Measurements from ENCODE around the gene ACVR1. TPM values are rescaled to one million over a fixed set of nuclear protein-coding genes. Genes with fewer than 3 reads are reported as not detected.

Gene ACVR1
- total and polyA plus RNA-seq, 4 donors: 9.5 to 53.4 (median 33.8) TPM

DNA sequence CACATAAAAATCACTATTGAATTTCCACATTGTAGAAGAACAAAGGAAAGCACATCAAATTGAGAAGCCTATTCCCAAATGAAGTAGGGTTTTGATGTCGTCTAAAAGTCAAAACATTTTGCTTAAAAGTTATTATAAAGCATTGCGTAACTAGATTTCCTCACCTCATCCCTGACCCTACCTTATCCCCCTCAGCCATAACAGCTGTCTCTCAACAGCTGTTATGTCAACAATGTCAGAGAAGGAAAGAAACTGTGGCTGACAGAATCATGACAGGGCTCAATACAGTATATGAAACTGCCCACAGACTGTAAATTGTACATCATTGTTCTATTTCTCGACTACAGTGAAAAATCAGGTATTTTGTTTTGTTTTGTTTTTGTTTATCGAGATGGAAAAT, 184.4 kb downstream of the ACVR1 start:
- Histone ChIP-seq H3K27me3 (ENCODE audit: control insufficient read depth in 1 of 2, insufficient read depth in 2 of 2, low read length in 1 of 2) (no peaks in the 10 kb centered on the region), H3K9me3 (ENCODE audit: control insufficient read depth, low read length) (no peaks in the 10 kb centered on the region), H3K4me3 (ENCODE audit: low read length in 2 of 2) (no peak overlapping the region), H3K4me1 (ENCODE audit: control insufficient read depth in 1 of 2, insufficient read depth in 2 of 2, low read length in 2 of 2) (no peaks in the 10 kb centered on the region), H3K27ac (ENCODE audit: low read depth in 1 of 2, low read length in 2 of 2) (no peak overlapping the region), H3K36me3 (ENCODE audit: control insufficient read depth in 1 of 2, insufficient read depth in 2 of 2, low read length in 1 of 2) (no peaks in the 10 kb centered on the region)
- ATAC-seq (ENCODE audit: low FRiP score) (no peak), DNase-seq (no peak)
- 76 to 87% methylated on average over 4 of the region's 4 CpGs for WGBS, 2 donors
- intact Hi-C loops (cut with DNase I): no loop called here

GRCh38 chr2:157691131-157691530, 185.0 kb downstream of the ACVR1 start:
- Histone ChIP-seq H3K27me3 (ENCODE audit: control insufficient read depth in 1 of 2, insufficient read depth in 2 of 2, low read length in 1 of 2) (no peaks in the 10 kb centered on the region), H3K36me3 (ENCODE audit: control insufficient read depth in 1 of 2, insufficient read depth in 2 of 2, low read length in 1 of 2) (no peaks in the 10 kb centered on the region), H3K27ac (ENCODE audit: low read depth in 1 of 2, low read length in 2 of 2) (no peak overlapping the region), H3K9me3 (ENCODE audit: control insufficient read depth, low read length) (no peaks in the 10 kb centered on the region), H3K4me1 (ENCODE audit: control insufficient read depth in 1 of 2, insufficient read depth in 2 of 2, low read length in 2 of 2) (no peaks in the 10 kb centered on the region), H3K4me3 (ENCODE audit: low read length in 2 of 2) (no peak overlapping the region)
- WGBS, 2 donors: 27 to 40% methylated on average over 1 of the region's 1 CpG
- ATAC-seq (ENCODE audit: low FRiP score) (no peak), DNase-seq (no peak)
- intact Hi-C loops (cut with DNase I): no loop called here

Other genes with a start within 250 kb of the ACVR1 start
- 1 to 10 TPM in 1 of 2 donors, under 1 TPM in 1; 0.33 to 1.1 TPM for gene ACVR1C, start 247.5 kb downstream of the ACVR1 start, total RNA-seq
- under 1 TPM in 1 of 2 donors, not detected in 1; 0.03 TPM for gene ACVR1C, start 247.5 kb downstream of the ACVR1 start, polyA plus RNA-seq
- gene UPP2, start 225.5 kb upstream of the ACVR1 start, total RNA-seq: not detected
- gene UPP2, start 225.5 kb upstream of the ACVR1 start, polyA plus RNA-seq: not detected

Measured in aorta (tissue), 5 donors.